ENCODE results near the gene NKAIN2. TPM values are rescaled to one million over a fixed set of nuclear protein-coding genes. Genes with fewer than 3 reads are reported as not detected.
A peak's percentile ranks its signal among the peaks of the same experiment; 100 is the strongest.

The NKAIN2 gene
- total RNA-seq, 3 donors from 2014 or later (not counting 1 experiment from before 2014, with no cell fraction given), result 0.45 TPM; not detected in 2

GRCh38 chr6:123990376-123990775 lies 186.7 kb downstream of the NKAIN2 start:
- Histone ChIP-seq H3K4me1 (ENCODE audit: control insufficient read depth, insufficient read depth, low read length) (no peaks in the 10 kb centered on the region), H3K9me3 (ENCODE audit: control insufficient read depth, insufficient read depth, low read length) (peaks cover 2% of the 10 kb centered on the region), H3K27ac (ENCODE audit: low read length) (no peak overlapping the region), H3K27me3 (ENCODE audit: control insufficient read depth, insufficient read depth, low read length) (no peaks in the 10 kb centered on the region), H3K36me3 (ENCODE audit: control insufficient read depth, insufficient read depth, low read length) (no peaks in the 10 kb centered on the region), H3K4me3 (ENCODE audit: low read length) (no peak overlapping the region)
- H3K4me3 Mint-ChIP-seq, result no peak overlapping the region
- H3K27ac Mint-ChIP-seq, result no peak overlapping the region
- H3K27me3 Mint-ChIP-seq (ENCODE audit: low read depth in 2 of 2), result no peaks in the 10 kb centered on the region
- peaks cover 7 to 9% of the 10 kb centered on the region in 2 donors for H3K9me3 Mint-ChIP-seq
- intact Hi-C loops (cut with micrococcal nuclease), result no loop called here
- no peaks in the 10 kb centered on the region for H3K36me3 Mint-ChIP-seq
- H3K4me1 Mint-ChIP-seq, result no peaks in the 10 kb centered on the region
- ATAC-seq (peak in 1 of 3 donors; percentile 43), DNase-seq (no peak)
- no peak for TF ChIP-seq CTCF (IDR thresholded peaks at IDR 0.05)
- 39% methylated on average over 2 of the region's 2 CpGs for WGBS (ENCODE audit: insufficient coverage)

- Mint-ChIP-seq H3K27me3 (ENCODE audit: low read depth in 2 of 2) (no peaks in the 10 kb centered on the region), H3K4me1 (no peaks in the 10 kb centered on the region), H3K4me3 (no peak overlapping the region), H3K36me3 (no peaks in the 10 kb centered on the region), H3K27ac (no peak overlapping the region), H3K9me3 (peaks cover 7 to 9% of the 10 kb centered on the region in 2 donors)
- DNase-seq (no peak), ATAC-seq (no peak)
- Histone ChIP-seq H3K27ac (ENCODE audit: low read length) (no peak overlapping the region), H3K36me3 (ENCODE audit: control insufficient read depth, insufficient read depth, low read length) (no peaks in the 10 kb centered on the region), H3K4me1 (ENCODE audit: control insufficient read depth, insufficient read depth, low read length) (no peaks in the 10 kb centered on the region), H3K27me3 (ENCODE audit: control insufficient read depth, insufficient read depth, low read length) (no peaks in the 10 kb centered on the region), H3K9me3 (ENCODE audit: control insufficient read depth, insufficient read depth, low read length) (no peaks in the 10 kb centered on the region), H3K4me3 (ENCODE audit: low read length) (no peak overlapping the region)
- intact Hi-C loops (cut with micrococcal nuclease), result no loop called here
- 75% methylated on average over 1 of the region's 3 CpGs for WGBS (ENCODE audit: insufficient coverage)
- no peak for TF ChIP-seq CTCF (IDR thresholded peaks at IDR 0.05)
These were observed 190.5 kb downstream of the NKAIN2 start for GRCh38 chr6:123994168-123994567.

- no peak overlapping the region for H3K4me3 ChIP-seq (ENCODE audit: low read length)
- WGBS (ENCODE audit: insufficient coverage), result 66% methylated on average over 4 of the region's 4 CpGs
- Mint-ChIP-seq H3K4me1 (no peaks in the 10 kb centered on the region), H3K36me3 (no peaks in the 10 kb centered on the region), H3K4me3 (no peak overlapping the region), H3K9me3 (peaks cover 5 to 9% of the 10 kb centered on the region in 2 donors), H3K27me3 (ENCODE audit: low read depth in 2 of 2) (no peaks in the 10 kb centered on the region), H3K27ac (no peak overlapping the region)
- no peaks in the 10 kb centered on the region for H3K36me3 ChIP-seq (ENCODE audit: control insufficient read depth, insufficient read depth, low read length)
- no peaks in the 10 kb centered on the region for H3K4me1 ChIP-seq (ENCODE audit: control insufficient read depth, insufficient read depth, low read length)
- no peaks in the 10 kb centered on the region for H3K9me3 ChIP-seq (ENCODE audit: control insufficient read depth, insufficient read depth, low read length)
- H3K27me3 ChIP-seq (ENCODE audit: control insufficient read depth, insufficient read depth, low read length), result no peaks in the 10 kb centered on the region
- intact Hi-C loops (cut with micrococcal nuclease), result no loop called here
- no peak for TF ChIP-seq CTCF (IDR thresholded peaks at IDR 0.05)
- DNase-seq (no peak), ATAC-seq (no peak)
- no peak overlapping the region for H3K27ac ChIP-seq (ENCODE audit: low read length)
These were observed 191.4 kb downstream of the NKAIN2 start for GRCh38 chr6:123994891-123995635.

GRCh38 chr6:123997223-123997622 lies 193.6 kb downstream of the NKAIN2 start:
- H3K27ac Mint-ChIP-seq, result no peak overlapping the region
- H3K4me3 Mint-ChIP-seq, result no peak overlapping the region
- no peaks in the 10 kb centered on the region for H3K9me3 ChIP-seq (ENCODE audit: control insufficient read depth, insufficient read depth, low read length)
- no peaks in the 10 kb centered on the region for H3K36me3 Mint-ChIP-seq
- no peak overlapping the region for H3K4me3 ChIP-seq (ENCODE audit: low read length)
- WGBS (ENCODE audit: insufficient coverage), result 28% methylated on average over 3 of the region's 3 CpGs
- ATAC-seq (no peak), DNase-seq (no peak)
- H3K27me3 Mint-ChIP-seq (ENCODE audit: low read depth in 2 of 2), result no peaks in the 10 kb centered on the region
- intact Hi-C loops (cut with micrococcal nuclease), result no loop called here
- H3K9me3 Mint-ChIP-seq, result peaks cover 6% of the 10 kb centered on the region in 2 donors
- TF ChIP-seq CTCF (IDR thresholded peaks at IDR 0.05), result no peak
- no peaks in the 10 kb centered on the region for H3K4me1 Mint-ChIP-seq
- no peak overlapping the region for H3K27ac ChIP-seq (ENCODE audit: low read length)
- H3K27me3 ChIP-seq (ENCODE audit: control insufficient read depth, insufficient read depth, low read length), result no peaks in the 10 kb centered on the region
- H3K36me3 ChIP-seq (ENCODE audit: control insufficient read depth, insufficient read depth, low read length), result no peaks in the 10 kb centered on the region
- no peaks in the 10 kb centered on the region for H3K4me1 ChIP-seq (ENCODE audit: control insufficient read depth, insufficient read depth, low read length)
